ENCODE results near the gene BZW2. TPM values are rescaled to one million over a fixed set of nuclear protein-coding genes. Genes with fewer than 3 reads are reported as not detected.
A peak's percentile ranks its signal among the peaks of the same experiment; 100 is the strongest.

Gene BZW2
- total RNA-seq, 2 experiments from 2014 or later, result 49.9 to 72.1 TPM

GRCh38 chr7:16726189-16726588 is 80.2 kb downstream of the BZW2 start:
- Mint-ChIP-seq H3K4me1 (no peaks in the 10 kb centered on the region), H3K4me3 (no peak overlapping the region), H3K9me3 (ENCODE audit: low read depth) (no peaks in the 10 kb centered on the region), H3K27ac (no peak overlapping the region), H3K27me3 (no peaks in the 10 kb centered on the region), H3K36me3 (no peaks in the 10 kb centered on the region)
- CTCF ChIA-PET, result no interaction called here
- ATAC-seq (no peak), DNase-seq (no peak)

GRCh38 chr7:16727736-16728135 is 81.8 kb downstream of the BZW2 start:
- Mint-ChIP-seq H3K4me1 (no peaks in the 10 kb centered on the region), H3K36me3 (no peaks in the 10 kb centered on the region), H3K9me3 (ENCODE audit: low read depth) (no peaks in the 10 kb centered on the region), H3K27ac (no peak overlapping the region), H3K4me3 (no peak overlapping the region), H3K27me3 (no peaks in the 10 kb centered on the region)
- no peak for DNase-seq
- no peak for ATAC-seq
- CTCF ChIA-PET, result no interaction called here

GRCh38 chr7:16728811-16729210 is 82.8 kb downstream of the BZW2 start:
- Mint-ChIP-seq H3K36me3 (no peaks in the 10 kb centered on the region), H3K4me3 (no peak overlapping the region), H3K27me3 (no peaks in the 10 kb centered on the region), H3K4me1 (no peaks in the 10 kb centered on the region), H3K9me3 (ENCODE audit: low read depth) (no peaks in the 10 kb centered on the region), H3K27ac (no peak overlapping the region)
- CTCF ChIA-PET, result no interaction called here
- ATAC-seq (no peak), DNase-seq (no peak)

- Mint-ChIP-seq H3K27ac (no peak overlapping the region), H3K4me3 (no peak overlapping the region), H3K4me1 (no peaks in the 10 kb centered on the region), H3K9me3 (ENCODE audit: low read depth) (no peaks in the 10 kb centered on the region), H3K27me3 (no peaks in the 10 kb centered on the region), H3K36me3 (no peaks in the 10 kb centered on the region)
- DNase-seq (no peak), ATAC-seq (no peak)
- CTCF ChIA-PET, result no interaction called here
Observed at GRCh38 chr7:16729541-16729940, 83.6 kb downstream of the BZW2 start.

GRCh38 chr7:16730937-16731336 is 85.0 kb downstream of the BZW2 start:
- CTCF ChIA-PET, result no interaction called here
- Mint-ChIP-seq H3K27me3 (no peaks in the 10 kb centered on the region), H3K36me3 (no peaks in the 10 kb centered on the region), H3K27ac (no peak overlapping the region), H3K4me3 (no peak overlapping the region), H3K9me3 (ENCODE audit: low read depth) (no peaks in the 10 kb centered on the region), H3K4me1 (peaks cover 3% of the 10 kb centered on the region)
- DNase-seq (no peak), ATAC-seq (no peak)

GRCh38 chr7:16732828-16733227 is 86.8 kb downstream of the BZW2 start:
- H3K9me3 Mint-ChIP-seq (ENCODE audit: low read depth), result no peaks in the 10 kb centered on the region
- H3K4me3 Mint-ChIP-seq, result no peak overlapping the region
- DNase-seq (no peak), ATAC-seq (no peak)
- CTCF ChIA-PET, result no interaction called here
- no peaks in the 10 kb centered on the region for H3K36me3 Mint-ChIP-seq
- no peaks in the 10 kb centered on the region for H3K27me3 Mint-ChIP-seq
- H3K4me1 Mint-ChIP-seq, result peaks cover 3% of the 10 kb centered on the region
- H3K27ac Mint-ChIP-seq, result no peak overlapping the region

- H3K4me1 Mint-ChIP-seq, result peaks cover 3% of the 10 kb centered on the region
- CTCF ChIA-PET, result no interaction called here
Observed at GRCh38 chr7:16734148-16734726, 88.3 kb downstream of the BZW2 start.

GRCh38 chr7:16735020-16735419 is 89.0 kb downstream of the BZW2 start:
- H3K9me3 Mint-ChIP-seq (ENCODE audit: low read depth), result no peaks in the 10 kb centered on the region
- no peak overlapping the region for H3K27ac Mint-ChIP-seq
- ATAC-seq (no peak), DNase-seq (no peak)
- H3K36me3 Mint-ChIP-seq, result no peaks in the 10 kb centered on the region
- no peaks in the 10 kb centered on the region for H3K27me3 Mint-ChIP-seq
- CTCF ChIA-PET, result no interaction called here
- H3K4me3 Mint-ChIP-seq, result peak overlapping the region; percentile 40
- peaks cover 3% of the 10 kb centered on the region for H3K4me1 Mint-ChIP-seq

More at GRCh38 chr7:16734148-16734726, 88.3 kb downstream of the BZW2 start:
- Mint-ChIP-seq H3K36me3 (no peaks in the 10 kb centered on the region), H3K9me3 (ENCODE audit: low read depth) (no peaks in the 10 kb centered on the region), H3K27me3 (no peaks in the 10 kb centered on the region), H3K27ac (no peak overlapping the region), H3K4me3 (no peak overlapping the region)
- no peak for DNase-seq
- no peak for ATAC-seq

- no peak overlapping the region for H3K27ac Mint-ChIP-seq
- CTCF ChIA-PET, result no interaction called here
- no peak for DNase-seq
Observed at GRCh38 chr7:16738011-16738688, 92.2 kb downstream of the BZW2 start.

GRCh38 chr7:16739863-16740622 is 94.1 kb downstream of the BZW2 start:
- CTCF ChIA-PET, result interaction anchor here (1.3 kb wide), 1 partner anchor 15 kb away, joined by 3 read pairs; no protein-coding TSS in a partner anchor
- Mint-ChIP-seq H3K36me3 (no peaks in the 10 kb centered on the region), H3K27me3 (no peaks in the 10 kb centered on the region), H3K9me3 (ENCODE audit: low read depth) (no peaks in the 10 kb centered on the region), H3K4me1 (peaks cover 3% of the 10 kb centered on the region), H3K4me3 (no peak overlapping the region), H3K27ac (no peak overlapping the region)
- DNase-seq (no peak), ATAC-seq (no peak)

More at GRCh38 chr7:16738011-16738688, 92.2 kb downstream of the BZW2 start:
- no peaks in the 10 kb centered on the region for H3K27me3 Mint-ChIP-seq
- no peak for ATAC-seq
- H3K36me3 Mint-ChIP-seq, result no peaks in the 10 kb centered on the region
- peaks cover 3% of the 10 kb centered on the region for H3K4me1 Mint-ChIP-seq
- H3K9me3 Mint-ChIP-seq (ENCODE audit: low read depth), result no peaks in the 10 kb centered on the region
- H3K4me3 Mint-ChIP-seq, result no peak overlapping the region

GRCh38 chr7:16740623-16740953 is 94.6 kb downstream of the BZW2 start:
- Mint-ChIP-seq H3K36me3 (no peaks in the 10 kb centered on the region), H3K4me3 (no peak overlapping the region), H3K4me1 (no peaks in the 10 kb centered on the region)

GRCh38 chr7:16740996-16741395 is 95.0 kb downstream of the BZW2 start:
- no peak for DNase-seq
- no peaks in the 10 kb centered on the region for H3K27me3 Mint-ChIP-seq
- H3K4me1 Mint-ChIP-seq, result no peaks in the 10 kb centered on the region
- no peaks in the 10 kb centered on the region for H3K9me3 Mint-ChIP-seq (ENCODE audit: low read depth)
- CTCF ChIA-PET, result no interaction called here
- no peak overlapping the region for H3K27ac Mint-ChIP-seq
- ATAC-seq, result no peak
- no peak overlapping the region for H3K4me3 Mint-ChIP-seq
- H3K36me3 Mint-ChIP-seq, result no peaks in the 10 kb centered on the region

More at GRCh38 chr7:16740623-16740953, 94.6 kb downstream of the BZW2 start:
- H3K9me3 Mint-ChIP-seq (ENCODE audit: low read depth), result no peaks in the 10 kb centered on the region
- CTCF ChIA-PET, result interaction anchor here (1.3 kb wide), 1 partner anchor 14 kb away, joined by 3 read pairs; no protein-coding TSS in a partner anchor
- ATAC-seq (no peak), DNase-seq (no peak)
- H3K27me3 Mint-ChIP-seq, result no peaks in the 10 kb centered on the region
- no peak overlapping the region for H3K27ac Mint-ChIP-seq

- H3K9me3 Mint-ChIP-seq (ENCODE audit: low read depth), result no peaks in the 10 kb centered on the region
- no peak overlapping the region for H3K27ac Mint-ChIP-seq
- CTCF ChIA-PET, result no interaction called here
- no peak for DNase-seq
- H3K4me3 Mint-ChIP-seq, result no peak overlapping the region
- no peaks in the 10 kb centered on the region for H3K4me1 Mint-ChIP-seq
- no peaks in the 10 kb centered on the region for H3K36me3 Mint-ChIP-seq
- ATAC-seq, result no peak
- no peaks in the 10 kb centered on the region for H3K27me3 Mint-ChIP-seq
Observed at GRCh38 chr7:16741676-16742075, 95.7 kb downstream of the BZW2 start.

GRCh38 chr7:16742547-16742946 is 96.6 kb downstream of the BZW2 start:
- CTCF ChIA-PET, result no interaction called here
- Mint-ChIP-seq H3K27ac (no peak overlapping the region), H3K9me3 (ENCODE audit: low read depth) (no peaks in the 10 kb centered on the region), H3K27me3 (no peaks in the 10 kb centered on the region), H3K36me3 (no peaks in the 10 kb centered on the region), H3K4me3 (no peak overlapping the region), H3K4me1 (no peaks in the 10 kb centered on the region)
- DNase-seq, result no peak
- no peak for ATAC-seq
